HEK293 (cell line): ENCODE results near the gene DCUN1D4.

Source experiments
- CTCF ChIP-seq: fragments of 450-650 bp; formaldehyde crosslinking; IDR thresholded peaks from 2 replicates; pipeline ENCODE4 v1.5.1; 2016; ENCODE audit warnings: missing biosample characterization, missing genetic modification characterization
- OSR2 ChIP-seq: fragments of 450-650 bp; formaldehyde crosslinking; IDR thresholded peaks from 2 replicates; pipeline ENCODE4 v1.5.1; 2016; ENCODE audit warnings: missing biosample characterization, missing genetic modification characterization
- PRDM1 ChIP-seq: fragments of 450-650 bp; formaldehyde crosslinking; IDR thresholded peaks from 2 replicates; pipeline ENCODE4; 2016; ENCODE audit warnings: missing biosample characterization, missing genetic modification characterization
- ZNF174 ChIP-seq: fragments of 450-650 bp; formaldehyde crosslinking; IDR thresholded peaks from 2 replicates; pipeline ENCODE4 v1.5.0; 2017; ENCODE audit warnings: missing biosample characterization, mild to moderate bottlenecking, missing genetic modification characterization
- ZNF610 ChIP-seq: fragments of 450-650 bp; formaldehyde crosslinking; IDR thresholded peaks from 2 replicates; pipeline ENCODE4 v1.5.1; 2016; ENCODE audit warnings: missing biosample characterization, missing genetic modification characterization, borderline replicate concordance
- TF ChIP-seq, protein P1 (sequence below): fragments of 450-650 bp; formaldehyde crosslinking; IDR thresholded peaks from 2 replicates; pipeline ENCODE4 v1.5.1; 2017; ENCODE audit warnings: missing biosample characterization, missing genetic modification characterization

DNA sequence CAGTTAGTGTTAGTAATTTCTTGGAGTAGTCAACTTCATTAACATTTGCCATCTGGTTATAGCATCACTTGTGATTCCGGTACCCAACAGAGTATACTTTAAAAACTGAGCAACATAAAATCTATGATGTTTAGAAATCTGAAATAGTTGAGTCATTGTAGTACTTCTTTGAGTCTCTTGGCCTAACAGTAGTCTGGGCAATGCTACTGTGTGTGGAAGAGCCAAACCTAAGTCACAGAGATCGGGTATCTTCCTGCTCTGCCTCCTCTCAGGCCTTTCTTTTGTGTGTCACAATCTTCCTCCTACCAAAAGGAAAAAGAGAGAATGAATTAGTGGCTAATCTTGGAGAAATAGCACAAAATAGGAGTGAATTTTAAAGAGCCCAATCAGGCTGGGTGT is 25.5 kb downstream of the DCUN1D4 start:
- TF ChIP-seq OSR2 (tag by site-specific recombination) (no peak), CTCF (tag by site-specific recombination) (no peak), PRDM1 (no peak), ZNF610 (tag by site-specific recombination) (no peak), ZNF174 (no peak)
- TF ChIP-seq, protein P1, sequence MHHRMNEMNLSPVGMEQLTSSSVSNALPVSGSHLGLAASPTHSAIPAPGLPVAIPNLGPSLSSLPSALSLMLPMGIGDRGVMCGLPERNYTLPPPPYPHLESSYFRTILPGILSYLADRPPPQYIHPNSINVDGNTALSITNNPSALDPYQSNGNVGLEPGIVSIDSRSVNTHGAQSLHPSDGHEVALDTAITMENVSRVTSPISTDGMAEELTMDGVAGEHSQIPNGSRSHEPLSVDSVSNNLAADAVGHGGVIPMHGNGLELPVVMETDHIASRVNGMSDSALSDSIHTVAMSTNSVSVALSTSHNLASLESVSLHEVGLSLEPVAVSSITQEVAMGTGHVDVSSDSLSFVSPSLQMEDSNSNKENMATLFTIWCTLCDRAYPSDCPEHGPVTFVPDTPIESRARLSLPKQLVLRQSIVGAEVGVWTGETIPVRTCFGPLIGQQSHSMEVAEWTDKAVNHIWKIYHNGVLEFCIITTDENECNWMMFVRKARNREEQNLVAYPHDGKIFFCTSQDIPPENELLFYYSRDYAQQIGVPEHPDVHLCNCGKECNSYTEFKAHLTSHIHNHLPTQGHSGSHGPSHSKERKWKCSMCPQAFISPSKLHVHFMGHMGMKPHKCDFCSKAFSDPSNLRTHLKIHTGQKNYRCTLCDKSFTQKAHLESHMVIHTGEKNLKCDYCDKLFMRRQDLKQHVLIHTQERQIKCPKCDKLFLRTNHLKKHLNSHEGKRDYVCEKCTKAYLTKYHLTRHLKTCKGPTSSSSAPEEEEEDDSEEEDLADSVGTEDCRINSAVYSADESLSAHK (tag by site-specific recombination): no peak
